AG04450 (cell line): ENCODE data around the gene PLXDC2. TPM values are rescaled to one million over a fixed set of nuclear protein-coding genes. Genes with fewer than 3 reads are reported as not detected.

Experiments
- CTCF ChIA-PET: fragments of 300-600, 350-600 bp; formaldehyde crosslinking; extraction: SDS; loops from one replicate; lab custom pipeline; 2022; ENCODE audit warnings: antibody characterized with exemption, inconsistent platforms; lab: Charles Lee
- POLR2A ChIA-PET: fragments of 350-600 bp; formaldehyde crosslinking; extraction: SDS; loops from one replicate; lab custom pipeline; 2021; ENCODE audit warnings: antibody characterized with exemption, inconsistent platforms; lab: Yijun Ruan, JAX
- DNase-seq: peaks from one replicate; pipeline ENCODE4 v3.0.0-alpha.2; 2011; ENCODE audit warnings: low read depth, low spot score
- H3K27ac ChIP-seq: one replicate; pipeline ENCODE4 v1.5.1; 2012; ENCODE audit warnings: low read depth, low read length, control low read depth
- H3K27me3 ChIP-seq: one replicate; pipeline ENCODE4 v1.6.0; 2012; ENCODE audit warnings: low read length; ENCODE audit not compliant: control insufficient read depth, insufficient read depth
- H3K4me3 ChIP-seq: 2 replicates; pipeline ENCODE4 v1.5.1; 2011; ENCODE audit warnings: mild to moderate bottlenecking, low read depth, low read length, control low read depth
- H3K9me3 ChIP-seq: 2 replicates; pipeline ENCODE4 v1.5.1; 2012; ENCODE audit warnings: low read length; ENCODE audit not compliant: control insufficient read depth, insufficient read depth
- CTCF ChIP-seq: IDR thresholded peaks from 2 replicates; pipeline ENCODE4 v1.5.1; 2011; ENCODE audit warnings: low read depth, low read length, control low read depth, inconsistent platforms
- polyA plus RNA-seq: library from polyadenylated mRNA; depleted of rRNA; stranded (reverse); fragments of >200 nt; gene quantifications from 2 replicates; pipeline ENCODE4 v1.2.3, GENCODE V29; 2011

The PLXDC2 gene
- polyA plus RNA-seq, 1 experiment = 10.4 TPM

GRCh38 chr10:19966751-19967150 is 150.5 kb downstream of the PLXDC2 start:
- CTCF ChIA-PET = no interaction called here
- DNase-seq = no peak
- Histone ChIP-seq H3K9me3 (no peaks in the 10 kb centered on the region; the same call in 1 of the 2 replicates), H3K27me3 (no peaks in the 10 kb centered on the region), H3K27ac (no peak overlapping the region), H3K4me3 (no peak overlapping the region)
- POLR2A ChIA-PET = no interaction called here
- TF ChIP-seq CTCF = no peak

- ChIA-PET CTCF (no interaction called here), POLR2A (no interaction called here)
These were observed 151.7 kb downstream of the PLXDC2 start for GRCh38 chr10:19967981-19968380.

GRCh38 chr10:19968745-19969144 is 152.5 kb downstream of the PLXDC2 start:
- TF ChIP-seq CTCF = no peak
- DNase-seq = no peak
- ChIA-PET CTCF (no interaction called here), POLR2A (no interaction called here)
- Histone ChIP-seq H3K27ac (no peak overlapping the region), H3K9me3 (no peaks in the 10 kb centered on the region), H3K4me3 (no peak overlapping the region), H3K27me3 (no peaks in the 10 kb centered on the region)

More at GRCh38 chr10:19967981-19968380, 151.7 kb downstream of the PLXDC2 start:
- no peak for DNase-seq
- H3K4me3 ChIP-seq = no peak overlapping the region
- no peak overlapping the region for H3K27ac ChIP-seq
- TF ChIP-seq CTCF = no peak
- H3K27me3 ChIP-seq = no peaks in the 10 kb centered on the region
- H3K9me3 ChIP-seq = no peaks in the 10 kb centered on the region

GRCh38 chr10:19970256-19970655 is 154.0 kb downstream of the PLXDC2 start:
- H3K4me3 ChIP-seq = no peak overlapping the region
- no peak for DNase-seq
- no peaks in the 10 kb centered on the region for H3K9me3 ChIP-seq
- ChIA-PET CTCF (no interaction called here), POLR2A (no interaction called here)
- no peak overlapping the region for H3K27ac ChIP-seq
- H3K27me3 ChIP-seq = no peaks in the 10 kb centered on the region
- TF ChIP-seq CTCF = no peak

- ChIA-PET POLR2A (no interaction called here), CTCF (no interaction called here)
- Histone ChIP-seq H3K27me3 (no peaks in the 10 kb centered on the region), H3K4me3 (no peak overlapping the region), H3K27ac (no peak overlapping the region), H3K9me3 (no peaks in the 10 kb centered on the region)
- no peak for TF ChIP-seq CTCF
- DNase-seq = no peak
These were observed 154.5 kb downstream of the PLXDC2 start for GRCh38 chr10:19970717-19971116.
